Thoracic aorta (tissue), 2 donors: Measurements from ENCODE around the gene DLGAP5. TPM values are rescaled to one million over a fixed set of nuclear protein-coding genes. Genes with fewer than 3 reads are reported as not detected.
A peak's percentile ranks its signal among the peaks of the same experiment; 100 is the strongest.

Experiments used
- ATAC-seq: fragments of 150-250 bp; one replicate; pipeline ENCODE4 v1.8.0; 2017; ENCODE audit warnings: low read depth; ENCODE audit not compliant: insufficient number of reproducible peaks, low FRiP score
- DNase-seq: peaks from one replicate; pipeline ENCODE4 v3.0.0-alpha.2; 2020; ENCODE audit warnings: low spot score
- H3K27ac ChIP-seq, 2 donors: fragments of 200-600 bp; sonication (generic); 1 replicate in 1 of 2; 2 replicates in 1 of 2; pipeline ENCODE4 v1.5.1; 2016; ENCODE audit warnings: mild to moderate bottlenecking in 2 of 2, moderate library complexity in 2 of 2
- H3K27me3 ChIP-seq: fragments of 200-600 bp; sonication (generic); replicated peaks from 2 replicates; pipeline ENCODE4 v1.6.0; 2016; ENCODE audit warnings: mild to moderate bottlenecking; ENCODE audit not compliant: insufficient read depth
- H3K36me3 ChIP-seq: fragments of 200-600 bp; sonication (generic); one replicate; pipeline ENCODE4 v1.5.1; 2016
- H3K4me1 ChIP-seq, 2 donors: fragments of 200-600 bp; sonication (generic); 1 replicate in 1 of 2; 2 replicates in 1 of 2; pipeline versions ENCODE4 v1.5.1 to v1.6.0; 2016; ENCODE audit warnings: low read depth in 2 of 2, mild to moderate bottlenecking in 1 of 2; ENCODE audit not compliant: control insufficient read depth in 1 of 2
- H3K4me3 ChIP-seq: fragments of 200-600 bp; sonication (generic); 2 replicates; pipeline ENCODE4 v1.5.1; 2016; ENCODE audit warnings: mild to moderate bottlenecking
- H3K9me3 ChIP-seq: fragments of 200-600 bp; sonication (generic); 2 replicates; pipeline ENCODE4 v1.5.1; 2016
- CTCF ChIP-seq: fragments of 200-600 bp; sonication (generic); IDR thresholded peaks from one replicate; pipeline ENCODE4 v1.5.1; 2019; ENCODE audit warnings: antibody characterized with exemption
- total RNA-seq, 2 donors: library from RNA; depleted of rRNA; stranded (reverse); fragments of >200 nt; gene quantifications; one replicate each; pipeline versions ENCODE4 v1.1.0 to v1.2.3, GENCODE V29; 2016

The DLGAP5 gene, protein sequence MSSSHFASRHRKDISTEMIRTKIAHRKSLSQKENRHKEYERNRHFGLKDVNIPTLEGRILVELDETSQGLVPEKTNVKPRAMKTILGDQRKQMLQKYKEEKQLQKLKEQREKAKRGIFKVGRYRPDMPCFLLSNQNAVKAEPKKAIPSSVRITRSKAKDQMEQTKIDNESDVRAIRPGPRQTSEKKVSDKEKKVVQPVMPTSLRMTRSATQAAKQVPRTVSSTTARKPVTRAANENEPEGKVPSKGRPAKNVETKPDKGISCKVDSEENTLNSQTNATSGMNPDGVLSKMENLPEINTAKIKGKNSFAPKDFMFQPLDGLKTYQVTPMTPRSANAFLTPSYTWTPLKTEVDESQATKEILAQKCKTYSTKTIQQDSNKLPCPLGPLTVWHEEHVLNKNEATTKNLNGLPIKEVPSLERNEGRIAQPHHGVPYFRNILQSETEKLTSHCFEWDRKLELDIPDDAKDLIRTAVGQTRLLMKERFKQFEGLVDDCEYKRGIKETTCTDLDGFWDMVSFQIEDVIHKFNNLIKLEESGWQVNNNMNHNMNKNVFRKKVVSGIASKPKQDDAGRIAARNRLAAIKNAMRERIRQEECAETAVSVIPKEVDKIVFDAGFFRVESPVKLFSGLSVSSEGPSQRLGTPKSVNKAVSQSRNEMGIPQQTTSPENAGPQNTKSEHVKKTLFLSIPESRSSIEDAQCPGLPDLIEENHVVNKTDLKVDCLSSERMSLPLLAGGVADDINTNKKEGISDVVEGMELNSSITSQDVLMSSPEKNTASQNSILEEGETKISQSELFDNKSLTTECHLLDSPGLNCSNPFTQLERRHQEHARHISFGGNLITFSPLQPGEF
- total RNA-seq: under 1 TPM in 1 of 2 donors, not detected in 1; 0.14 TPM

DNA sequence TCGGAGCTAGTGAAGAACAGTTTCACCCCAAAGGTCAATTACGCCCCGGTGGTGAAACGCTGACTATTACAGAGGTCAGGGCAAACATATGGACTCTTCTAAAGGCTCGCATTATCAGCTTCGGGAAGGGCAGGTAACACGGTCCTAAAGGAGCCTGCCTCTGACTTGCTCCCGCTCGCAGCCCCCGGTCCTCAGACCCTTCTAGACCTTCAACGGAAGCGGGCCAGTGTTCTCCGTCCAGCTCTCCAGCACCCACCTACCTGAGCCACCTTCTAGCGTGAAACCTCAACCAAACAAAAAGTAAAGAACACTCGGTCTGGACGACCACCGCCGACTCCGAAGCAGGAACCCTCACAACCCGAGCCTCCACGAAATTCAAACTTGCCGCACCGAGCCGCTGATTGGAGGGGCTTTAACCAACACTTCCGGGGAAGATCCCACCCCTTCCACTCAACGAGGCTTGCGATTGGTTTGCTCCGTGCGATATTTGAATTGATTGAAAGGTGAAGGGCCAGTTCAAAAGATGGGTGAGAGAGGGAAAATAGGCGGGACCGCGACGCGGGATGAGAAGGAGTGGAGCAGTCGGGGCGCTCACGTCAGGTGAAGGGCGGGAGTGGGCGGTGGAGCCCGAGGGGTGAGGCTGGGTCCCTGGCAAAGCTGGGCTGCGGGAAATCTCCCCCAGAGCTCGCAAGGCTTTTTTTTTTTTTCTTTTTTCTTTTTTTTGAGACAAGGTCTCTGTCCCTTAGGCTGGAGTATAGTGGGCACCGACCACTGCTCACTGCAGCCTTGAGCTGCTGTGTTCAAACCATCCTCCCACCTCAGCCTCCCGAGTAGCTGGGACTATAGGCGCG, at the start of gene DLGAP5:
TSS of gene DLGAP5 (minus strand) at position 383 of the 851 bp plus-strand sequence. CDS start 2,406 bp downstream, outside the sequence.
- H3K27me3 ChIP-seq: no peaks in the 10 kb centered on the region
- peak within 1 kb of the TSS in 1 of 2 donors; percentile 43 for H3K27ac ChIP-seq
- no peaks in the 10 kb centered on the region for H3K36me3 ChIP-seq

GRCh38 chr14:55240526-55241178, 49.3 kb upstream of the DLGAP5 start:
- no peak for DNase-seq
- no peaks in the 10 kb centered on the region for H3K4me1 ChIP-seq
- no peaks in the 10 kb centered on the region for H3K27me3 ChIP-seq
- no peak overlapping the region for H3K4me3 ChIP-seq
- H3K36me3 ChIP-seq: no peaks in the 10 kb centered on the region
- no peak for ATAC-seq
- H3K9me3 ChIP-seq: no peaks in the 10 kb centered on the region
- TF ChIP-seq CTCF: no peak
- no peak overlapping the region for H3K27ac ChIP-seq

More for the DNA sequence above, at the start of gene DLGAP5:
- ATAC-seq: peak; percentile 100
- H3K4me1 ChIP-seq: peaks cover 3 to 8% of the 10 kb centered on the region in 2 donors
- no peaks in the 10 kb centered on the region for H3K9me3 ChIP-seq
- DNase-seq: peak; percentile 81
- H3K4me3 ChIP-seq: peak within 1 kb of the TSS; percentile 74
- no peak for TF ChIP-seq CTCF

- H3K4me1 ChIP-seq: no peaks in the 10 kb centered on the region
- ATAC-seq (no peak), DNase-seq (no peak)
- no peak overlapping the region for H3K27ac ChIP-seq
- no peaks in the 10 kb centered on the region for H3K9me3 ChIP-seq
- no peaks in the 10 kb centered on the region for H3K36me3 ChIP-seq
- H3K27me3 ChIP-seq: no peaks in the 10 kb centered on the region
- H3K4me3 ChIP-seq: no peak overlapping the region
- no peak for TF ChIP-seq CTCF
Measured at GRCh38 chr14:55239320-55239719, 47.9 kb upstream of the DLGAP5 start.

DNA sequence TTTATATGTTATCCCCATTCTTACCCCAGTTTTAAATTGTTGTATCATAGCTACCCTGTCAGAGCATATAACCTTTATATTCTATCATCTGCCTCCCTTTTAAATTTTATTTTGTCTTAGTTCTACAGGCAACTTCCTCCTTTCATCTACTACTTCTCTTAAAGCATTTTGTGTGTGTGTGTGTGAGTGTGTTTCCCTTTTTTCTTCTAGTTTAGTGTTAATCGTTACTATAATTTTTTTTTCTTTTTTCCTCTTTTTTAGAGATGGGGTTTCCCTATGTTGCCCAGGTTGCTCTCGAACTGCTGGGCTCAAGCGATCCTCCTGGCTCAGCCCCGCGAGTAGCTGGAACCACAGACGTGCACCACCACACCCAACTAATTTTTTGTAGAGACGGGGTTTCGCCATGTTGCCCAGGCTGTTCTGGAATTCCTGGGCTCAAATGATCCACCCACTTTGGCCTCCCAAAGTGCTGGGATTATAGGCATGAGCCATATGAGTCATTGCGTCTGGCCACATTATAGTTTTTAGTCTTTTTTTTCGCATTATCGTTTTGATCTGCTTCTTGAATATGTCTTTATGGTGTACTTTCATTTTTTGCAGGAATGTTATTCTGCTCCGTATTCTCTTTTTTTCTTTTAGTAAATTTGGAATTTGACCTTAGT, 46.8 kb upstream of the DLGAP5 start:
- no peaks in the 10 kb centered on the region for H3K4me1 ChIP-seq
- no peak for TF ChIP-seq CTCF
- H3K27ac ChIP-seq: no peak overlapping the region
- no peak for ATAC-seq
- no peaks in the 10 kb centered on the region for H3K9me3 ChIP-seq
- DNase-seq: no peak
- no peak overlapping the region for H3K4me3 ChIP-seq
- no peaks in the 10 kb centered on the region for H3K36me3 ChIP-seq
- H3K27me3 ChIP-seq: no peaks in the 10 kb centered on the region
